H1 (cell line): ENCODE results near the gene POLE. TPM values are rescaled to one million over a fixed set of nuclear protein-coding genes. Genes with fewer than 3 reads are reported as not detected.

Experiments
- CTCF ChIA-PET: fragments of 300-600 bp; sonication (Branson Sonifier 250); formaldehyde crosslinking; loops from one replicate; lab custom pipeline; 2021; ENCODE audit not compliant: partially characterized antibody; lab: Charles Lee
- POLR2A ChIA-PET: fragments of 300-600 bp; sonication (Branson Sonifier 250); formaldehyde crosslinking; loops from one replicate; lab custom pipeline; 2021; ENCODE audit warnings: inconsistent platforms; ENCODE audit not compliant: partially characterized antibody; lab: Charles Lee
- DNase-seq, 2 experiments: peaks; one replicate each; pipeline versions ENCODE4 v3.0.0 to v3.0.0-alpha.2; 2010 to 2022; ENCODE audit warnings: low spot score in 2 of 2, low read depth in 1 of 2, mixed read lengths in 1 of 2
- FAIRE-seq: peaks from 2 replicates; lab custom pipeline; 2011; peaks lifted over from hg19 to GRCh38; lab: Jason Lieb, UNC
- H2AFZ ChIP-seq: 2 replicates; pipeline ENCODE4 v1.8.1; 2012; ENCODE audit warnings: low read length, inconsistent platforms
- H2AK5ac ChIP-seq: 2 replicates; pipeline ENCODE4 v1.6.1; 2013; ENCODE audit warnings: low read depth, low read length
- H2BK120ac ChIP-seq: replicated peaks from 2 replicates; pipeline ENCODE3; 2013; ENCODE audit warnings: low read depth, low read length, inconsistent platforms
- H2BK12ac ChIP-seq: 2 replicates; pipeline ENCODE4 v1.6.1; 2013; ENCODE audit warnings: low read depth, low read length
- H2BK15ac ChIP-seq: 2 replicates; pipeline ENCODE4 v1.6.1; 2013; ENCODE audit warnings: low read length
- H2BK20ac ChIP-seq: 2 replicates; pipeline ENCODE4 v1.6.1; 2013; ENCODE audit warnings: low read length
- H2BK5ac ChIP-seq: 2 replicates; pipeline ENCODE4 v1.6.1; 2013; ENCODE audit warnings: low read depth, low read length
- H3K14ac ChIP-seq: 2 replicates; pipeline ENCODE4 v1.6.1; 2013; ENCODE audit warnings: inconsistent platforms; ENCODE audit not compliant: insufficient read length
- H3K18ac ChIP-seq: 2 replicates; pipeline ENCODE4 v1.6.1; 2013; ENCODE audit warnings: low read length; ENCODE audit errors: extremely low read depth
- H3K23ac ChIP-seq: 2 replicates; pipeline ENCODE4 v1.6.1; 2013; ENCODE audit warnings: inconsistent platforms; ENCODE audit not compliant: insufficient read length
- H3K23me2 ChIP-seq: 2 replicates; pipeline ENCODE4 v1.6.1; 2013; ENCODE audit warnings: low read depth, low read length
- H3K27ac ChIP-seq: 2 replicates; pipeline ENCODE4 v1.6.1; 2011; ENCODE audit warnings: low read depth, low read length, inconsistent platforms
- H3K27me3 ChIP-seq, 4 experiments: replicated peaks in 1 of 4; 1 replicate in 1 of 4; 2 replicates in 3 of 4; pipeline versions ENCODE4 v1.6.1 to v1.8.1; 2011 to 2013; ENCODE audit warnings: low read length in 3 of 4, mild to moderate bottlenecking in 3 of 4, inconsistent platforms in 2 of 4, mixed read lengths in 2 of 4, moderate library complexity in 1 of 4; ENCODE audit not compliant: control insufficient read depth in 3 of 4, insufficient read depth in 3 of 4; ENCODE audit errors: extremely low read depth in 1 of 4
- H3K36me3 ChIP-seq, 4 experiments: 2 replicates each; pipeline versions ENCODE4 v1.6.1 to v1.8.1; 2011 to 2013; ENCODE audit warnings: mild to moderate bottlenecking in 4 of 4, low read length in 3 of 4, moderate library complexity in 2 of 4, control low read depth in 1 of 4, inconsistent platforms in 1 of 4; ENCODE audit not compliant: insufficient read depth in 4 of 4, control insufficient read depth in 2 of 4
- H3K4ac ChIP-seq: replicated peaks from 2 replicates; pipeline ENCODE3; 2013; ENCODE audit warnings: low read length, low read depth, mixed read lengths, inconsistent platforms; ENCODE audit not compliant: insufficient read length
- H3K4me1 ChIP-seq, 4 experiments: replicated peaks in 1 of 4; 1 replicate in 1 of 4; 2 replicates in 3 of 4; pipeline versions ENCODE4 v1.6.1 to v1.8.1; 2011 to 2013; ENCODE audit warnings: low read length in 3 of 4, inconsistent platforms in 2 of 4, mixed read lengths in 1 of 4; ENCODE audit not compliant: insufficient read depth in 4 of 4, control insufficient read depth in 3 of 4
- H3K4me2 ChIP-seq, 2 experiments: 2 replicates each; pipeline versions ENCODE4 v1.6.1 to v1.8.1; 2011 to 2013; ENCODE audit warnings: low read depth in 2 of 2, low read length in 2 of 2, control low read depth in 1 of 2, inconsistent platforms in 1 of 2, mild to moderate bottlenecking in 1 of 2; ENCODE audit not compliant: insufficient read depth in 1 of 2
- H3K4me3 ChIP-seq, 4 experiments: fragments of 200-600, 300-600 bp in 1 of 4; sonication (generic), shearing (Covaris generic), sonication (Bioruptor Twin) in 1 of 4; 2 replicates each; pipeline versions ENCODE4 v1.5.1 to v1.8.1; 2011 to 2016; ENCODE audit warnings: low read length in 4 of 4, low read depth in 3 of 4, control low read depth in 2 of 4, inconsistent platforms in 2 of 4, mild to moderate bottlenecking in 2 of 4, mixed read lengths in 1 of 4, moderate library complexity in 1 of 4; ENCODE audit not compliant: insufficient read depth in 2 of 4; ENCODE audit errors: extremely low read depth in 1 of 4
- H3K56ac ChIP-seq: replicated peaks from 2 replicates; pipeline ENCODE3; 2013; ENCODE audit warnings: low read depth, mild to moderate bottlenecking, mixed read lengths, low read length, inconsistent platforms; ENCODE audit not compliant: insufficient read length
- H3K79me1 ChIP-seq: 2 replicates; pipeline ENCODE4 v1.6.1; 2013; ENCODE audit warnings: low read depth, low read length, control low read depth
- H3K79me2 ChIP-seq, 2 experiments: 2 replicates each; pipeline versions ENCODE4 v1.6.1 to v1.8.1; 2012 to 2013; ENCODE audit warnings: low read length in 2 of 2, mild to moderate bottlenecking in 2 of 2, inconsistent platforms in 1 of 2; ENCODE audit not compliant: insufficient read depth in 2 of 2, control insufficient read depth in 1 of 2
- H3K9ac ChIP-seq, 4 experiments: replicated peaks in 1 of 4; 1 replicate in 1 of 4; 2 replicates in 3 of 4; pipeline versions ENCODE4 v1.6.1 to v1.8.1; 2011 to 2013; ENCODE audit warnings: low read depth in 3 of 4, low read length in 3 of 4, control low read depth in 2 of 4, mild to moderate bottlenecking in 2 of 4, moderate library complexity in 2 of 4, inconsistent platforms in 1 of 4; ENCODE audit errors: extremely low read depth in 1 of 4
- H3K9me3 ChIP-seq, 2 experiments: 2 replicates each; pipeline versions ENCODE4 v1.6.1 to v1.8.1; 2012 to 2013; ENCODE audit warnings: mild to moderate bottlenecking in 2 of 2, moderate library complexity in 2 of 2, control low read depth in 1 of 2, inconsistent platforms in 1 of 2, low read depth in 1 of 2, low read length in 1 of 2, mixed read lengths in 1 of 2; ENCODE audit not compliant: insufficient read depth in 2 of 2
- H4K20me1 ChIP-seq, 2 experiments: replicated peaks in 1 of 2; 2 replicates each; pipeline versions ENCODE3 to v1.8.1; 2011 to 2013; ENCODE audit warnings: inconsistent platforms in 2 of 2, low read length in 2 of 2, mild to moderate bottlenecking in 1 of 2; ENCODE audit not compliant: insufficient read depth in 2 of 2, control insufficient read depth in 1 of 2
- H4K5ac ChIP-seq: 2 replicates; pipeline ENCODE4 v1.6.1; 2013; ENCODE audit warnings: low read length, low read depth, mixed read lengths, inconsistent platforms; ENCODE audit not compliant: insufficient read length
- H4K8ac ChIP-seq: 2 replicates; pipeline ENCODE4 v1.8.0; 2013; ENCODE audit warnings: mild to moderate bottlenecking, moderate library complexity, low read length, inconsistent platforms; ENCODE audit not compliant: insufficient read depth; ENCODE audit errors: extremely low read depth
- H4K91ac ChIP-seq: replicated peaks from 2 replicates; pipeline ENCODE3; 2013; ENCODE audit warnings: low read length, mixed read lengths, inconsistent platforms; ENCODE audit not compliant: insufficient read length
- BRCA1 ChIP-seq: IDR thresholded peaks from 2 replicates; pipeline ENCODE4 v1.6.1; 2012; ENCODE audit warnings: low read depth, low read length, improper control_type of control experiment
- EZH2 ChIP-seq: fragments of 200-600 bp; sonication (generic); IDR thresholded peaks from 2 replicates; pipeline ENCODE4 v1.7.1; 2012; ENCODE audit warnings: low read depth, mild to moderate bottlenecking, moderate library complexity, low read length, inconsistent platforms; ENCODE audit not compliant: severe bottlenecking
- HDAC2 ChIP-seq, 2 experiments: fragments of 300-600 bp in 1 of 2; sonication (generic) in 1 of 2; IDR thresholded peaks; 2 replicates each; pipeline ENCODE4 v1.6.1; 2011 to 2012; ENCODE audit warnings: low read depth in 2 of 2, low read length in 2 of 2, mild to moderate bottlenecking in 2 of 2, moderate library complexity in 2 of 2, borderline replicate concordance in 1 of 2, inconsistent platforms in 1 of 2
- JUN ChIP-seq: IDR thresholded peaks from 2 replicates; pipeline ENCODE4 v1.6.1; 2011; ENCODE audit warnings: low read depth, mild to moderate bottlenecking, improper control_type of control experiment, low read length
- KDM1A ChIP-seq: fragments of 200-600, 300-600 bp; sonication (generic); IDR thresholded peaks from 2 replicates; pipeline ENCODE4 v1.7.1; 2016; ENCODE audit warnings: mild to moderate bottlenecking, low read length, borderline replicate concordance
- MAFK ChIP-seq: IDR thresholded peaks from 2 replicates; pipeline ENCODE4 v1.6.1; 2012; ENCODE audit warnings: low read depth, mild to moderate bottlenecking, improper control_type of control experiment, low read length
- NANOG ChIP-seq: IDR thresholded peaks from 2 replicates; pipeline ENCODE4 v1.6.1; 2011; ENCODE audit warnings: low read length, low read depth, mild to moderate bottlenecking, inconsistent platforms; ENCODE audit not compliant: insufficient read depth, poor library complexity, severe bottlenecking
- RNF2 ChIP-seq: fragments of 200-900, 300-1000 bp; sonication (generic); IDR thresholded peaks from 2 replicates; pipeline ENCODE4 v1.7.1; 2016; ENCODE audit warnings: borderline replicate concordance, low read depth, mild to moderate bottlenecking, antibody characterized with exemption, low read length; ENCODE audit not compliant: poor library complexity, severe bottlenecking; ENCODE audit errors: missing control alignments
- RXRA ChIP-seq: IDR thresholded peaks from 2 replicates; pipeline ENCODE4 v1.6.1; 2011; ENCODE audit warnings: low read depth, mild to moderate bottlenecking, low read length, moderate library complexity; ENCODE audit not compliant: insufficient read depth
- SIRT6 ChIP-seq: IDR thresholded peaks from one replicate; pipeline ENCODE4 v1.7.1; 2012; ENCODE audit warnings: low read length, inconsistent platforms
- SRF ChIP-seq: IDR thresholded peaks from 2 replicates; pipeline ENCODE4 v1.6.1; 2011; ENCODE audit warnings: mild to moderate bottlenecking, low read depth, low read length, moderate library complexity
- TAF1 ChIP-seq: IDR thresholded peaks from 2 replicates; pipeline ENCODE4 v1.6.1; 2011; ENCODE audit warnings: mild to moderate bottlenecking, low read depth, low read length
- YY1 ChIP-seq: IDR thresholded peaks from 2 replicates; pipeline ENCODE4 v1.6.1; 2011; ENCODE audit warnings: low read depth, mild to moderate bottlenecking, low read length
- WGBS, 2 experiments: shearing (Covaris generic) in 1 of 2; methylation state at CpG; one replicate each; pipeline versions ENCODE4 v1.1.6 to v1.1.7; 2013 to 2015; ENCODE audit warnings: low lambda C conversion rate in 2 of 2, mixed read lengths in 2 of 2, inconsistent platforms in 1 of 2, low coverage in 1 of 2, missing lambda C conversion rate in 1 of 2; ENCODE audit not compliant: insufficient replicate concordance in 2 of 2, insufficient coverage in 1 of 2, insufficient read length in 1 of 2; ENCODE audit errors: extremely low coverage in 1 of 2, missing lambda C conversion rate in 1 of 2; 5-methylcytosine and 5-hydroxymethylcytosine counted together
- polyA plus RNA-seq, 7 experiments: library from polyadenylated mRNA; depleted of rRNA in 3 of 7; stranded (reverse) in 5 of 7; unstranded in 2 of 7; fragments of >200 nt in 5 of 7; fragments of 200-250 nt in 2 of 7; gene quantifications; 1 replicate in 5 of 7; 2 replicates in 1 of 7; 4 replicates in 1 of 7; pipeline versions ENCODE4 v1.2.1 to v1.2.3, GENCODE V29; 2011 to 2013; ENCODE audit warnings: missing spikeins in 2 of 7, mixed read lengths in 2 of 7
- total RNA-seq: library from RNA; stranded (reverse); fragmentation: NEBNext Ultra II Directional; extraction: Animal tissue kit (Norgen Biotek cat#: 25700); gene quantifications from 2 replicates; pipeline ENCODE4 v1.2.1, GENCODE V29; 2021

The POLE gene
- total and polyA plus RNA-seq, 2 of the 8 experiments (the other 6 are each of a cell fraction or from before 2014, with no cell fraction given), result 59.7 to 115 TPM

GRCh38 chr12:132606466-132606865, 80.7 kb downstream of the POLE start:
- Histone ChIP-seq H3K4me3 (no peak overlapping the region), H3K27ac (no peak overlapping the region), H2BK20ac (no peak overlapping the region), H3K23ac (no peak overlapping the region), H3K56ac (no peak overlapping the region), H2AFZ (no peak overlapping the region), H3K9me3 (peaks cover 3 to 9% of the 10 kb centered on the region in 2 experiments; a peak in 2 of 4 replicates), H2BK12ac (no peak overlapping the region), H3K4ac (no peak overlapping the region), H3K4me2 (no peak overlapping the region), H2BK120ac (no peak overlapping the region), H2BK15ac (no peak overlapping the region), H3K27me3 (peaks cover 12 to 83% (median 65%) of the 10 kb centered on the region in 4 experiments), H3K79me1 (no peaks in the 10 kb centered on the region), H4K91ac (no peak overlapping the region), H2AK5ac (no peak overlapping the region), H3K23me2 (no peaks in the 10 kb centered on the region), H3K9ac (no peak overlapping the region), H3K79me2 (no peaks in the 10 kb centered on the region), H2BK5ac (no peak overlapping the region), H4K5ac (no peak overlapping the region), H3K18ac (no peak overlapping the region), H4K8ac (no peak overlapping the region), H3K36me3 (no peaks in the 10 kb centered on the region), H3K4me1 (no peaks in the 10 kb centered on the region; a peak in 2 of 7 replicates), H4K20me1 (peaks cover 0 to 5% of the 10 kb centered on the region in 2 experiments), H3K14ac (no peak overlapping the region)
- no peak for FAIRE-seq
- ChIA-PET CTCF (interaction anchor here (6.1 kb wide), 1 partner anchor 7 kb away, joined by 41 read pairs; no protein-coding TSS in a partner anchor), POLR2A (no interaction called here)
- WGBS, 2 experiments, result 89% methylated on average over 16 of the region's 16 CpGs; no CpG with 5 or more reads in 1 of the 2 experiments
- no peak for DNase-seq
- TF ChIP-seq HDAC2 (IDR thresholded peaks at IDR 0.05; ENCODE audit: borderline replicate concordance in 1 of 2, low read depth in 2 of 2, low read length in 2 of 2), result no peak
- TF ChIP-seq KDM1A, result no peak
- TF ChIP-seq RNF2, result no peak
- no peak for TF ChIP-seq MAFK
- no peak for TF ChIP-seq BRCA1
- TF ChIP-seq YY1, result no peak
- no peak for TF ChIP-seq SRF
- no peak for TF ChIP-seq SIRT6
- TF ChIP-seq RXRA, result no peak
- no peak for TF ChIP-seq JUN
- no peak for TF ChIP-seq NANOG
- TF ChIP-seq TAF1, result no peak
- TF ChIP-seq EZH2, result no peak
